Urinary bladder (tissue), 4 donors: Measurements from ENCODE around the gene PALD1. TPM values are rescaled to one million over a fixed set of nuclear protein-coding genes. Genes with fewer than 3 reads are reported as not detected.

ENCODE experiments used
- DNase-seq: peaks from one replicate; pipeline ENCODE4 v3.0.0-alpha.2; 2015; ENCODE audit errors: extremely low spot score
- H3K27ac ChIP-seq: one replicate; pipeline ENCODE4 v1.5.1; 2013; ENCODE audit warnings: low read depth, mild to moderate bottlenecking, moderate library complexity
- H3K36me3 ChIP-seq: one replicate; pipeline ENCODE4 v1.6.1; 2013; ENCODE audit warnings: mild to moderate bottlenecking, moderate library complexity; ENCODE audit not compliant: insufficient read depth
- H3K4me1 ChIP-seq: one replicate; pipeline ENCODE4 v1.6.1; 2013; ENCODE audit warnings: mild to moderate bottlenecking, moderate library complexity; ENCODE audit not compliant: insufficient read depth
- H3K4me3 ChIP-seq: one replicate; pipeline ENCODE4 v1.5.1; 2013; ENCODE audit warnings: low read depth, low read length
- WGBS: extraction: QIAGEN DNeasy Blood & Tissue Kit; methylation state at CpG from one replicate; pipeline ENCODE4 v1.1.7; 2013; 5-methylcytosine and 5-hydroxymethylcytosine counted together
- polyA plus RNA-seq: library from polyadenylated mRNA; stranded (reverse); fragments of 200-250 nt; gene quantifications from one replicate; pipeline ENCODE4 v1.2.3, GENCODE V29; 2013
- total RNA-seq: library from RNA; depleted of rRNA; stranded (reverse); fragments of >200 nt; gene quantifications from one replicate; pipeline ENCODE4 v1.2.3, GENCODE V29; 2014
- donor health status: healthy with polysubstance abuse.
- donor health status: healthy.

The PALD1 gene
- total RNA-seq (10.2 TPM), polyA plus RNA-seq (5.7 TPM)

- under 1% methylated on average over 110 of the region's 110 CpGs for WGBS
- Histone ChIP-seq H3K4me3 (peak within 1 kb of the TSS; percentile 62), H3K4me1 (no peaks in the 10 kb centered on the region), H3K27ac (peak within 1 kb of the TSS; percentile 81), H3K36me3 (no peaks in the 10 kb centered on the region)
- peak; percentile 37 for DNase-seq
Observed at GRCh38 chr10:70478191-70479164, at the start of gene PALD1. TSS of gene PALD1 (plus strand) at chr10:70478767. CDS start at chr10:70525952, 47,185 bp downstream.

GRCh38 chr10:70430493-70431445, 47.8 kb upstream of the PALD1 start:
- Histone ChIP-seq H3K4me1 (no peaks in the 10 kb centered on the region), H3K36me3 (peaks cover 1% of the 10 kb centered on the region)
- WGBS = 22% methylated on average over 6 of the region's 6 CpGs

DNA sequence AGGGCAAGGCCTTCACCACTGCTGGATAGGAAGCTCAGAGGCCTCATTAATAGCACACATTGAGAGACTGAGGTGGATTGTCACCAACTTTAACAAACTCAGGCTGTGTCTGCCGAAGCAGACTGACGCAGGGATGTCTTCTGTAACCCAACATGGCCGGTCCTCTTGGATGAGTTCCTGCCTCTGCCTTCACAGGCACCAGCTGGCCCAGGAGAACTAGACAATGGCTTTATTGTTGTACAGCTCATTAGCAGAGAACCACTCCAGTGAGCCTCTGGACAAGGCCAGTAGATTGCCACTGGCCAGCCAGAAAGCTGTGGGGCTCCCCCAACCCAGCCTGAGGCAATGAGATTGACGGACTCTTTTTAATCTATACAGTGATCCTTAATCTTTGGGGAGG, 46.5 kb upstream of the PALD1 start:
- Histone ChIP-seq H3K4me3 (no peak overlapping the region), H3K27ac (no peak overlapping the region), H3K36me3 (peaks cover 1% of the 10 kb centered on the region), H3K4me1 (no peaks in the 10 kb centered on the region)
- DNase-seq = no peak
- WGBS = 65% methylated on average over 4 of the region's 4 CpGs

More at GRCh38 chr10:70430493-70431445, 47.8 kb upstream of the PALD1 start:
- DNase-seq = no peak
- no peak overlapping the region for H3K4me3 ChIP-seq
- peak overlapping the region; percentile 83 for H3K27ac ChIP-seq

DNA sequence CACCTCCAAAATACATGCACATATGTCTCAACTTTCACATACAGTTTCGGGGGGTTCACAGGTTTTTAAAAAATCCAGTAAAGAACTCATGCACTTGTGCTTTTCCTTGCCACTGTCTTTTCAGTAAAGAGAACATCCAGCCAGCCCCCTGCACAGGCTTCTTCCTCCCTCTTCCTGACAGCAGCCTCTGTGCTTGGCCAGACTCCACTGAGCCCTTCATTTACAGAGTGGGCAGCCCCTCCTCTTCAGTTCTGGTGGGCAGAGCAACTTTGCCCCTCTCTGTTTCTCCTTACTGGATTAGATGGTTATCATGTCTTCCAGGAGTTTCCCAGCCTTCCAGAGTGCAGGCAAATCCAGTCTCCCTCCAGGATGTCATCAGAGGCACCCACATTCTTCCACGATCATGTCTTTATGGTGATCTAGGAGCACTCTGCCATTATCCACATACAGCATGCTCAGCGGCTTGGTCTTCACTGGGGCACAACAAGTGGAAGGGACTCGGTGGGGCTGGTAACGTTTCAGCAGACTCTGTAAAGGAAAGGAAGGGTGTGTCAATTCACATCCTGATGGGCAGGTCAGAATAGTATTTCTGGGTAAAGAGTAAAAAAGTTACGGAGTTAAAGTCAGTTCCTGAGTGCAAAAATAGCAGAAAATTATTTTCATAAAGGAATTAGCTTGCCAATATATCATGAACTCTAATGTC, 45.9 kb upstream of the PALD1 start:
- Histone ChIP-seq H3K27ac (no peak overlapping the region), H3K4me1 (no peaks in the 10 kb centered on the region)

GRCh38 chr10:70433581-70434280, 44.8 kb upstream of the PALD1 start:
- WGBS = 85% methylated on average over 9 of the region's 9 CpGs
- Histone ChIP-seq H3K36me3 (peaks cover 1% of the 10 kb centered on the region), H3K27ac (no peak overlapping the region), H3K4me1 (no peaks in the 10 kb centered on the region), H3K4me3 (no peak overlapping the region)
- DNase-seq = no peak

More for the DNA sequence above, 45.9 kb upstream of the PALD1 start:
- Histone ChIP-seq H3K36me3 (peaks cover 1% of the 10 kb centered on the region), H3K4me3 (no peak overlapping the region)
- WGBS = 75% methylated on average over 6 of the region's 6 CpGs
- DNase-seq = no peak

- H3K4me3 ChIP-seq = no peak overlapping the region
- H3K36me3 ChIP-seq = no peaks in the 10 kb centered on the region
- no peaks in the 10 kb centered on the region for H3K4me1 ChIP-seq
- no peak overlapping the region for H3K27ac ChIP-seq
- DNase-seq = no peak
- WGBS = 92% methylated on average over 19 of the region's 19 CpGs
Observed at GRCh38 chr10:70435241-70436085, 43.1 kb upstream of the PALD1 start.

- WGBS = 72% methylated on average over 5 of the region's 5 CpGs
Observed at GRCh38 chr10:70437721-70438120, 40.8 kb upstream of the PALD1 start.

GRCh38 chr10:70440296-70441160, 38.0 kb upstream of the PALD1 start:
- H3K4me3 ChIP-seq = peak overlapping the region; percentile 26
- H3K36me3 ChIP-seq = no peaks in the 10 kb centered on the region
- 6% methylated on average over 68 of the region's 69 CpGs for WGBS
- H3K27ac ChIP-seq = no peak overlapping the region
- H3K4me1 ChIP-seq = no peaks in the 10 kb centered on the region
- DNase-seq = no peak

More at GRCh38 chr10:70437721-70438120, 40.8 kb upstream of the PALD1 start:
- H3K36me3 ChIP-seq = no peaks in the 10 kb centered on the region
- no peak overlapping the region for H3K4me3 ChIP-seq
- H3K4me1 ChIP-seq = no peaks in the 10 kb centered on the region
- DNase-seq = no peak
- no peak overlapping the region for H3K27ac ChIP-seq

- Histone ChIP-seq H3K27ac (no peak within 1 kb of the TSS), H3K36me3 (no peaks in the 10 kb centered on the region), H3K4me3 (peak within 1 kb of the TSS; percentile 26), H3K4me1 (no peaks in the 10 kb centered on the region)
- no peak for DNase-seq
- WGBS = 14% methylated on average over 60 of the region's 60 CpGs
Observed at GRCh38 chr10:70441161-70441894, 37.2 kb upstream of the PALD1 start, which contains the start of gene NODAL. TSS of gene NODAL (minus strand) at chr10:70441681. CDS start at chr10:70441667, 14 bp downstream.

DNA sequence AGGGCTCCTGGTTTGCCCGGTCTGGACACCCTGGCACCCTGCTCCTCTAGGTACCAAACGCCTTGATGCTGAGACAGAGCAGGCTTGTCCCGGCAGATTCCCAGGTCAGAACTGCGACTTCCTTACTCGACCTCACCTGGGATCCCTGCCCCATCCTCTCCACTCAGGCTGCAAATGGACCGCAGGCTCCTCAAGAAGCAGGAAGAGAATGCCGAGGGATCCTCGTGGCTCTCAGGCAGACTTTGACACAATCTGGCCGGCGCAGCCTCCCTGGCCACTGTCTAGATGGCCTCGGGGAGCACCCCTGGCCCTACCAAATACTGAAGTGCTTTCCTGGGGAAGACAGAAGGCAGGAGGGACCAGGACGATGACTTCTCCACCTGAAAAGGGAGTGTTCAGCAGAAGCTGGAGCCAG, 36.7 kb upstream of the PALD1 start:
- H3K4me3 ChIP-seq = no peak overlapping the region

More for the DNA sequence above, 36.7 kb upstream of the PALD1 start:
- Histone ChIP-seq H3K36me3 (no peaks in the 10 kb centered on the region), H3K27ac (no peak overlapping the region), H3K4me1 (no peaks in the 10 kb centered on the region)
- DNase-seq = no peak
- WGBS = 58% methylated on average over 12 of the region's 12 CpGs
